Brain microvascular endothelial cell (primary cell): ENCODE measurements around the gene CELF2.

Experiments used
- DNase-seq: peaks from one replicate; pipeline ENCODE4 v3.0.0-alpha.2; 2020
- H3K27ac ChIP-seq: fragments of 250-450 bp; sonication (Bioruptor Pico); 2 replicates; pipeline ENCODE4 v1.5.1; 2020; ENCODE audit warnings: mild to moderate bottlenecking, moderate library complexity
- H3K27me3 ChIP-seq: fragments of 250-450 bp; sonication (Bioruptor Pico); replicated peaks from 2 replicates; pipeline ENCODE4 v1.5.1; 2020; ENCODE audit warnings: mild to moderate bottlenecking
- H3K36me3 ChIP-seq: fragments of 250-450 bp; sonication (Bioruptor Pico); replicated peaks from 2 replicates; pipeline ENCODE4 v1.5.1; 2020; ENCODE audit warnings: mild to moderate bottlenecking
- H3K4me3 ChIP-seq: 2 replicates; pipeline ENCODE4 v1.5.1; 2011; ENCODE audit warnings: low read depth, mild to moderate bottlenecking, control low read depth, low read length, moderate library complexity
- in situ Hi-C: cut with HindIII; loops from 2 replicates; pipeline ENCODE4 v1.10.0; 2017; ENCODE audit warnings: low sequenced_read_pairs, low pct_ligation_motif_present
- TF ChIP-seq, protein P1 (sequence below): IDR thresholded peaks from 2 replicates; pipeline ENCODE4 v1.5.1; 2011; ENCODE audit warnings: low read depth, mild to moderate bottlenecking, moderate library complexity, low read length, control low read depth, inconsistent platforms; ENCODE audit errors: missing control alignments

Gene CELF2

DNA sequence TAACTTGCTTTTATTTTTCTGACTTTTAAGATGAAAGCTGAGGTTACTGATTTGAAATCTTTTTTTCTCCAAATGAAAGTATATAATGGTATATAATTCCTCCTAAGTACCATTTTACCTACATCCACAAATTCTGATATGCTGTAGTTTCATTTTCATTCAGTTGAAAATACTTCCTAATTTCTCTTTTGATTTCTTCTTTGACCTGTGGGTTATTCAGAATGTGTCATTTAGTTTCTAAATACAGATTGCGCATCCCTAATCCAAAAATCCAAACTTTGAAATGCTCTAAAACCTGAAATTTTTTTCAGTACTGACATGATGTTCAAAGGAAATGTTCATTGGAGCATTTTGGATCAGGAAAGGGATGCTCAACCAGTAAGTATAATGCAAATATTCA is 168.7 kb downstream of the CELF2 start:
- TF ChIP-seq, protein P1, sequence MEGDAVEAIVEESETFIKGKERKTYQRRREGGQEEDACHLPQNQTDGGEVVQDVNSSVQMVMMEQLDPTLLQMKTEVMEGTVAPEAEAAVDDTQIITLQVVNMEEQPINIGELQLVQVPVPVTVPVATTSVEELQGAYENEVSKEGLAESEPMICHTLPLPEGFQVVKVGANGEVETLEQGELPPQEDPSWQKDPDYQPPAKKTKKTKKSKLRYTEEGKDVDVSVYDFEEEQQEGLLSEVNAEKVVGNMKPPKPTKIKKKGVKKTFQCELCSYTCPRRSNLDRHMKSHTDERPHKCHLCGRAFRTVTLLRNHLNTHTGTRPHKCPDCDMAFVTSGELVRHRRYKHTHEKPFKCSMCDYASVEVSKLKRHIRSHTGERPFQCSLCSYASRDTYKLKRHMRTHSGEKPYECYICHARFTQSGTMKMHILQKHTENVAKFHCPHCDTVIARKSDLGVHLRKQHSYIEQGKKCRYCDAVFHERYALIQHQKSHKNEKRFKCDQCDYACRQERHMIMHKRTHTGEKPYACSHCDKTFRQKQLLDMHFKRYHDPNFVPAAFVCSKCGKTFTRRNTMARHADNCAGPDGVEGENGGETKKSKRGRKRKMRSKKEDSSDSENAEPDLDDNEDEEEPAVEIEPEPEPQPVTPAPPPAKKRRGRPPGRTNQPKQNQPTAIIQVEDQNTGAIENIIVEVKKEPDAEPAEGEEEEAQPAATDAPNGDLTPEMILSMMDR = no peak
- in situ Hi-C loops = no loop called here
- H3K4me3 ChIP-seq = no peak overlapping the region
- no peaks in the 10 kb centered on the region for H3K27me3 ChIP-seq
- H3K36me3 ChIP-seq = no peaks in the 10 kb centered on the region
- DNase-seq = no peak
- H3K27ac ChIP-seq = no peak overlapping the region

DNA sequence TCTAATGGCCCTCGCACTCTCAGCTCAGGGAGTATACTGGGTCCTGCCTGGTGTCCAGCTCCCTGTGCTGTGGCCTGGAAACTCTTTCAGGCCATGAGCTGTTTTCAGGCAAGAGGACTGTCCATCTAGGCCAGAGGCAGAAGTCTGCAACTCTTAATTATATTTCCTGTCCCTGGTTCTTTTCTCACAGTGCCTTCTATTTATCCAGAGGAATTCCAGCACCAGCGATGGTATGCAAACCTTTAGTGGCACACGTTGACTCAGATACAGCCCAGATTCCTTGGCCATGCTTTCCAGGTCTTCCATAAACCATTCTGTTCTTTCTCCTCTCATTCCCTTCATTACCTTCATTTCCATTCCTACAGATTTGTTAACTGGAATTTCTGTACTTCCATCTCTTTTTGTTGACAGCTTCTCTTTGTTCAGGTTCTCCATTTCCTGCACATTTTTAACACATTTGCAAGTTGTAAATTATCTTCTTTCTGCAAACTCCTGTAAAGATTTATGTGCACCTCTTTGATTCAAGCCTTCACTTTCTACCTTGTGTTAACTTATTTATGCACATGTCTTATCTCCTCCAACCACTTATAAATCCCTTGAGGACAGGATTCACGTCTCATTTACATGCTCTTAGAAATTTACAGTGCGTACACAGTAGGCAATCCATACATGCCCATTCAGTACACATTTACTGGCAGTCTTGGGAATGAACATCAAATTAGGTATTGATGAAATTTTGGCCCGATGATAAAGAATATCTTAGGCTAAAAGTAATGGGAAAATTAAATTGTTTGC is 172.1 kb downstream of the CELF2 start:
- Histone ChIP-seq H3K4me3 (no peak overlapping the region), H3K36me3 (no peaks in the 10 kb centered on the region), H3K27me3 (no peaks in the 10 kb centered on the region), H3K27ac (no peak overlapping the region)
- no peak for DNase-seq
- TF ChIP-seq, protein P1 = no peak
- in situ Hi-C loops = no loop called here

DNA sequence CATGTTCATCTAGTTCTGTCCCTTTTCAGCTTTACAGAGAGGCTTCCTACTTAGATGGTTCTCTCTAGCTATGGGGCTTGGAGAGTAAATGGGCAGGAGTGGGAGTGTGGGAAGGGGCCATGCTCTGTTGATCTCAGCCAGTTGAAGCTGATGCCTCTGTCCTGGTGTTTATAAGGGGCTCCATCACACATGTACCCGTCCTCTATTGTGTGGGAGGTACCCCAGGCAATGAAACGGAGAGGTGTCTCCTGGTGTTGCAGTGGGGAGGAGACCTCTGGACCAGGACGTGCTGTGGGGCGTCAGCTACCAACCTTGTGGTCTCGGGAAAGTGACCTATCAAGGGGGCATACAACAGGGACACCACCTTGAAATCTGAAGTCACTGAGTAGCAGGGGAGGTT is 173.5 kb downstream of the CELF2 start:
- Histone ChIP-seq H3K4me3 (no peak overlapping the region), H3K27me3 (no peaks in the 10 kb centered on the region), H3K27ac (no peak overlapping the region), H3K36me3 (no peaks in the 10 kb centered on the region)
- DNase-seq = no peak
- in situ Hi-C loops = no loop called here
- TF ChIP-seq, protein P1 = no peak

DNA sequence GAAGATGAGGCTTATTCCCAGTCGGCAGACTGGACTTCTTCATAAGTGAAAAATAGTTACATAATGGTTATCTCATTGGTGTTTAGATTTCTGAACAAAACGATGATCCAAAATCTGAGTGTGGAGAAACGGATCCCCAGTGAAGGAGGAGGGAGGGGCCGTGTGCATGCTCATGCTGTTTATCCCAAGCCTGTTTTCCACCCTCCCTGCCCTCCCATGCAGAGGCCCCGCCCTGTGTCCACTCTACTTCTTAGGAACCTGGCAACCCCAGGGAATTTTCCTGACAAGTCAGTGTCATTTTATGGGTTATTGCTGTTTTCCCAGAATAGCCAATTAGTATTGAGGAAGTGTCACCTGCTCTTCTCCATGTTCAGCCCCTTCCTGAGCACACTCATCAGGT is 174.0 kb downstream of the CELF2 start:
- in situ Hi-C loops = no loop called here
- H3K36me3 ChIP-seq = no peaks in the 10 kb centered on the region
- no peak overlapping the region for H3K27ac ChIP-seq

DNA sequence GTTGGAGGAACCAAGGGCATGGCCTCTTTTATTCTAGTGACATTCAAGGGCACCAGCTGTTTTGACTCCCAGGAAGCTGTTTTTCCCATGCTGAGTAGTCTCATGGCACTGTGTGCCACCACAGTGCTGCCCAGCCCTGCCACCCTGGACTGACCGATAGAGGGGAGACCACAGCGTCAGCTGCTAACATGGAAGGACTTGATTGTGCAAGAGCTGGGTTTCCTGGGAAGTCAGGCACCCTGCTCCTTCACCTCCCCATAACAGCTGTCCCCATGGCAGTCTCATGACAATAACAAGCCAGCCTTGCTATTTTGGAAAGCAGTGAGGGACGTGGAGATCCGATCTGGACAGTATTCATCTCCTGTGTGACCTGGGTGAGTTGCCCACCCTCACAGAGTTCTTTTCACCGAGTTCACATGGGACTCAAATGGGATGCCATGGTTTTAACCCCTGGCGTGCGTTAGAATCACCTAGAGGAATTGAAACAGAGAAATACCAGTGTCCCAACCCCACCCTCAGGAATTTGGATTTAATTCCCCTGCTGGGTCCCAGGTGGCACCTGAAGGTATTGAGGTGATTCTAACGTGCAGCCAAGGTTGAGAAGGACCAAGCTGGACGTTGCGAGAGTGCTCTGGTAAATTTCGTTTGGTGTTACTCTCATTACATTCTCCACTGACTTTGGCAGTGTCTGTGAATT is 174.8 kb downstream of the CELF2 start:
- no peak for DNase-seq
- no peaks in the 10 kb centered on the region for H3K27me3 ChIP-seq
- in situ Hi-C loops = no loop called here
- H3K27ac ChIP-seq = no peak overlapping the region
- H3K36me3 ChIP-seq = no peaks in the 10 kb centered on the region
- no peak overlapping the region for H3K4me3 ChIP-seq
- TF ChIP-seq, protein P1 = no peak

More for the DNA sequence above, 174.0 kb downstream of the CELF2 start:
- no peak for DNase-seq
- H3K4me3 ChIP-seq = no peak overlapping the region
- no peaks in the 10 kb centered on the region for H3K27me3 ChIP-seq
- TF ChIP-seq, protein P1 = no peak
